Karpas-422 (cell line): ENCODE results near the gene SLC6A9. TPM values are rescaled to one million over a fixed set of nuclear protein-coding genes. Genes with fewer than 3 reads are reported as not detected.

Experiments used
- DNase-seq: peaks from one replicate; pipeline ENCODE4 v3.0.0-alpha.2; 2015
- H2AFZ ChIP-seq: fragments of 200-600 bp; sonication (generic); 2 replicates; pipeline ENCODE4 v1.6.1; 2014; ENCODE audit warnings: antibody characterized with exemption, low read length, mixed read lengths
- H3K27ac ChIP-seq: fragments of 200-600 bp; sonication (generic); 2 replicates; pipeline ENCODE4 v1.5.1; 2014; ENCODE audit warnings: mild to moderate bottlenecking, low read length, moderate library complexity
- H3K27me3 ChIP-seq: fragments of 200-600 bp; sonication (generic); 2 replicates; pipeline ENCODE4 v1.6.1; 2014; ENCODE audit warnings: low read length, mixed read lengths
- H3K36me3 ChIP-seq: fragments of 200-600 bp; sonication (generic); 2 replicates; pipeline ENCODE4 v1.6.1; 2014; ENCODE audit warnings: low read length, mixed read lengths; ENCODE audit not compliant: insufficient read depth
- H3K4me1 ChIP-seq: fragments of 200-600 bp; sonication (generic); 2 replicates; pipeline ENCODE4 v1.6.1; 2014; ENCODE audit warnings: mild to moderate bottlenecking, low read length, mixed read lengths
- H3K4me2 ChIP-seq: fragments of 200-600 bp; sonication (generic); 2 replicates; pipeline ENCODE4 v1.6.1; 2014; ENCODE audit warnings: low read length, low read depth, mild to moderate bottlenecking; ENCODE audit not compliant: poor library complexity, severe bottlenecking
- H3K4me3 ChIP-seq: fragments of 200-600 bp; sonication (generic); 2 replicates; pipeline ENCODE4 v1.5.1; 2014; ENCODE audit warnings: mild to moderate bottlenecking, antibody characterized with exemption, low read length, mixed read lengths
- H3K79me2 ChIP-seq: fragments of 200-600 bp; sonication (generic); 2 replicates; pipeline ENCODE4 v1.6.1; 2014; ENCODE audit warnings: mild to moderate bottlenecking, low read length, mixed read lengths
- H3K9ac ChIP-seq: fragments of 200-600 bp; sonication (generic); 2 replicates; pipeline ENCODE4 v1.6.0; 2014; ENCODE audit warnings: low read length
- H3K9me2 ChIP-seq: fragments of 200-600 bp; sonication (generic), shearing (Covaris generic); replicated peaks from 2 replicates; pipeline ENCODE4 v1.6.0; 2014; ENCODE audit warnings: mild to moderate bottlenecking, low read length, moderate library complexity; ENCODE audit not compliant: insufficient read depth
- H3K9me3 ChIP-seq: fragments of 300-700, 200-600 bp; sonication (generic); 2 replicates; pipeline ENCODE4 v1.6.1; 2014; ENCODE audit warnings: low read length, mixed read lengths
- H4K20me1 ChIP-seq: fragments of 200-600 bp; sonication (generic); 2 replicates; pipeline ENCODE4 v1.6.1; 2014; ENCODE audit warnings: mild to moderate bottlenecking, antibody characterized with exemption, low read length, low read depth; ENCODE audit not compliant: insufficient read depth
- total RNA-seq: library from RNA; depleted of rRNA; stranded (reverse); fragments of >200 nt; shearing (Covaris generic); gene quantifications from 2 replicates; pipeline ENCODE4 v1.2.3, GENCODE V29; 2014; ENCODE audit warnings: low replicate concordance

The SLC6A9 gene
- total RNA-seq, 1 experiment from 2014 or later, result 7.9 TPM

DNA sequence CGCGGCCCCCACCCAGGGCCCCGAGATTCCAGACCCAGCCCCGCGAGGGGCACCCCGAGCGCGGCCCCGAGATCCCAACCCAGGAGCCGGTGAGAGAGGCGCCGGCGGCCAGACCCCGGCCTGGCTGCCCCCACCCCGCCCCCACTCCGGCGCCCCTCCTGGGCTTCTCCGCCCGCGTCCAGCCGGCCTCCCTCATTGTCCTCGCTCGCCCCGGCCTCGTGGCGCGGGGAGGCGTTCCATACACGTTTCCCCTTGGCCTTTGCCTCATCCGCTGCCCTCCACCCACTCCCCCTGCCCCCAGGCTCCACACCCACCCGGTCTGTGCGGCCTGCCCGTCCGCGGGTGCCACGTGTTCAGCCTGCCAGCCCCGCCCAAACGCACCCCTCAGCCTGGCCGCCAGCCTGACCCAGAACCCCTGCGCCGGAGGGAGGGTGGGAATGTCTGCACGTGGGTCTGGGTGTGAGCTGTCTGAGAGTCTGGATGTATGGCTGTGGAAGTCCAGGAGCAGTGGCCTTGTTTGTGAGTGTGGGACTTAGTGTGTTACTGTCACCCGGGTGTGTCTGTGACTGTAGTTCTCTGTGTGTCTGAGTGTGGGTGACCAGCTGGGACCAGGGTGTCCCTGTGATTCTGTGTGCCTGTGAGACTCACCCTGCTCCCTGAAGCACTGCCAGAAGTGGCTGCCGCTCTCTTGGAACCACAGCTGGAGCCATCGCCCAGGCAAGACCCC lies 51.6 kb downstream of the SLC6A9 start:
- peak overlapping the region; percentile 83 for H3K9ac ChIP-seq
- H2AFZ ChIP-seq, result no peak overlapping the region
- H3K4me3 ChIP-seq, result peak overlapping the region; percentile 79
- H3K27ac ChIP-seq, result peak overlapping the region; percentile 51; the same call in 1 of the 2 replicates
- peaks cover 13% of the 10 kb centered on the region; the same call in 1 of the 2 replicates for H3K36me3 ChIP-seq
- no peaks in the 10 kb centered on the region for H3K9me3 ChIP-seq
- H3K4me1 ChIP-seq, result peaks cover 51% of the 10 kb centered on the region
- peak; percentile 89 for DNase-seq
- peaks cover 15% of the 10 kb centered on the region for H4K20me1 ChIP-seq
- H3K9me2 ChIP-seq, result no peaks in the 10 kb centered on the region
- H3K79me2 ChIP-seq, result peaks cover 80% of the 10 kb centered on the region
- no peaks in the 10 kb centered on the region for H3K27me3 ChIP-seq
- peak overlapping the region; percentile 94 for H3K4me2 ChIP-seq

DNA sequence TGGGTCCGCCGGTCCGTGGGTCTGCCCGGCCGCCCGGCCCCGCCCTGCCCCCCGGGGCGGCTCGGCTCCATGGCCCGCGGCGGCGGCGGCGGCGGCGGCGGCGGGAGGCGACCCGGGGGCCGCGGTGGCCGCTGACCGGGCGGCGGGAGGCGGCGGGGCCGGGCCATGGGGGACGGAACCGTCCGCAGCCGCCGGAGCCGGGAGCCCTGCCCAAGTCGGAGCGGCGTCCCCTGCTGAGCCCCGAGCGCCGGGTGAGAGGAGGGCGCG lies 52.1 kb downstream of the SLC6A9 start:
- Histone ChIP-seq H3K4me1 (peaks cover 53% of the 10 kb centered on the region), H3K36me3 (peaks cover 13% of the 10 kb centered on the region; the same call in 1 of the 2 replicates), H3K27ac (peak overlapping the region; percentile 51; the same call in 1 of the 2 replicates), H3K4me2 (peak overlapping the region; percentile 94), H3K4me3 (peak overlapping the region; percentile 79), H2AFZ (no peak overlapping the region), H3K9me2 (no peaks in the 10 kb centered on the region), H3K79me2 (peaks cover 80% of the 10 kb centered on the region), H3K9me3 (no peaks in the 10 kb centered on the region), H4K20me1 (peaks cover 15% of the 10 kb centered on the region), H3K27me3 (no peaks in the 10 kb centered on the region), H3K9ac (peak overlapping the region; percentile 83)
- no peak for DNase-seq

DNA sequence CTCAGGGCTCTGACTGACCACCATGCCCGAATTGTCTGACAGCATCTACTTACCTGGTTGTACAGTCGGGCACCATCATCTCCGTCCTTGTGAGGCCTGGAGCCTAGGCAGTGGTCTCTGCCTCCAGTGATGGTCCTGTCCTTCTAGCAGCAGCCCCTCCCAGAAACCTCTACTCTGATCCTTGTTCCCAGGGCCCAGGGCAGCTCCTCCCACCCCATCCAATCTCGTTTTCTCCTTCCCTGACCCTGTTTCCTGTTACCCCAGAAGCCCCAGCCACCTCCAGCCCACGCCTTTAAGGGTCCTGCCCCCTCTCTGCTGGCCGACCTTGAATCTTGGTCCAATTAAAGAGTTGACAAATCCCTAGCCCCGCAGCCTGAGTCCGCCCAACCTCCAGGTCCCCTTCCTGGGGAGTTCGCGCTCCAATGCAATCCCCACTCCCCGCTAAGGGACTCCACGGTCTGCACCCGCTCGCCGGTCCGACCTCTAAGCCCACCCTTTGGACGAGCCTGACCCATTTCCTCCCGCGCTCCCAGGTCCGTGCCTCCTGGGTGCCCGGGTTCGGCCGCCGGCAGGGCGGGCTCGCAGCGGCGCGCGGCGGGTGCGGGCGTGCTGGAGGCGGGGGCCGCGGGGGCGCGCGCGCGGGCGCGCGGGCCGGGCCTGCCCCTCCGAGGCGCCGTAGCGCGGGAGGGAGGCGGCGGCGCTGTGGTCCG lies 52.6 kb downstream of the SLC6A9 start, which contains the start of gene B4GALT2:
Gene B4GALT2, plus strand, starts transcription at position 660 of the 710 bp plus-strand sequence. CDS start 1,951 bp downstream, outside the sequence.
- peak within 1 kb of the TSS; percentile 100 for H3K9ac ChIP-seq
- peak within 1 kb of the TSS; percentile 87 for H3K4me3 ChIP-seq
- no peaks in the 10 kb centered on the region for H3K27me3 ChIP-seq
- H3K27ac ChIP-seq, result peak within 1 kb of the TSS; percentile 51; the same call in 1 of the 2 replicates
- H3K79me2 ChIP-seq, result peaks cover 80% of the 10 kb centered on the region
- H2AFZ ChIP-seq, result no peak within 1 kb of the TSS
- H3K36me3 ChIP-seq, result peaks cover 13% of the 10 kb centered on the region; the same call in 1 of the 2 replicates
- peak; percentile 83 for DNase-seq
- no peaks in the 10 kb centered on the region for H3K9me3 ChIP-seq
- H3K4me2 ChIP-seq, result peak within 1 kb of the TSS; percentile 94
- peaks cover 15% of the 10 kb centered on the region for H4K20me1 ChIP-seq
- no peaks in the 10 kb centered on the region for H3K9me2 ChIP-seq
- H3K4me1 ChIP-seq, result peaks cover 58% of the 10 kb centered on the region

DNA sequence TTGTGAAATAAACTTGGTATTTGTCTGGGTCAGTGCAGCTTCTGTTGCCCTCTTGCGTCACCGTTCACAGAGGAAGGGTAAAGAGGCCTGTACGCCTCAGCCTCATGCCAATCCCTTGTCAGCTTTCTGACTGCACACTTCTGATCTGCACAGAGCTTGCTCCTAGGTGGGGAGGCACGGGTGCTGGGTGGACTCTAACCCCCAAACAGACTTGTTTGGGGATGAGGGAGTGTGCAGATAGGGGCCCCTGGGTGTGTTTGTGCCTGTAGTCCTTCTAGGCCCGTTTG lies 53.1 kb downstream of the SLC6A9 start:
- peak overlapping the region; percentile 100 for H3K9ac ChIP-seq
- peaks cover 63% of the 10 kb centered on the region for H3K4me1 ChIP-seq
- peaks cover 77% of the 10 kb centered on the region for H3K79me2 ChIP-seq
- H3K27ac ChIP-seq, result peak overlapping the region; percentile 30; the same call in 1 of the 2 replicates
- no peaks in the 10 kb centered on the region for H3K27me3 ChIP-seq
- peaks cover 15% of the 10 kb centered on the region for H4K20me1 ChIP-seq
- H2AFZ ChIP-seq, result no peak overlapping the region
- H3K4me2 ChIP-seq, result peak overlapping the region; percentile 85
- no peak for DNase-seq
- peak overlapping the region; percentile 87 for H3K4me3 ChIP-seq
- peaks cover 15% of the 10 kb centered on the region; the same call in 1 of the 2 replicates for H3K36me3 ChIP-seq
- H3K9me2 ChIP-seq, result no peaks in the 10 kb centered on the region
- H3K9me3 ChIP-seq, result no peaks in the 10 kb centered on the region

DNA sequence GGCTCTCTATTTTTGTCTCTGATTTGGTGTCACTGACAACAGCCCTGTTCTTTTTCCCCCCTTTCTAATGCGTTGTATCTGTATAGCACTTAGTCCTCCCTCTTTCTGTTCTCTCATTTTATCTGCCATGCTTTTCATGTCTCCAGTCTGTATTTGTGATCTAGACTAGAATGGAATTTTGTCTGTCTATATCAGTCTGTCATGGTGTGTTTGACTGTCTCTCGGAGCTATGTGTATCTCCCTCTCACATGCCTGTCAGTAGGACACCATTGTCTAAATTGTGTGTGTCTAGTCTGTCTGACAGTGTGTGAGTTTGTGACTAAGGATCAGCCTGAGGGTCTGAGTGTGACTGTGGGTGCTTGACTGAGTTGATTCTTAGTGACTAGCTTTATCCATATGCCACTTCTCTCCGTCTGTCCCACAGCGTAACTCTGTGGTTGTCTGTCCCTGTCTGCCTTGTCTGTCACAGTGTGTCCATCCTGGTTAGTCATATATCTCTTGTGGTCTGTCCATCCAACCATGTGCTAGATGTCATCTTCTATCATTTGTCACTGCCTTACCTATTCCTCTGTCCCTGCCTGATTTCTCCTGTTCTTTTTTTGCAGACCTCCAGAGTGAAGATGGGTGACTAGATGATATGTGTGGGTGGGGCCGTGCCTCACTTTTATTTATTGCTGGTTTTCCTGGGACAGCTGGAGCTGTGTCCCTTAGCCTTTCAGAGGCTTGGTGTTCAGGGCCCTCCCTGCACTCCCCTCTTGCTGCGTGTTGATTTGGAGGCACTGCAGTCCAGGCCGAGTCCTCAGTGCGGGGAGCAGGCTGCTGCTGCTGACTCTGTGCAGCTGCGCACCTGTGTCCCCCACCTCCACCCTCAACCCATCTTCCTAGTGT lies 53.6 kb downstream of the SLC6A9 start:
- H3K36me3 ChIP-seq, result peaks cover 19% of the 10 kb centered on the region; the same call in 1 of the 2 replicates
- peak overlapping the region; percentile 85 for H3K4me2 ChIP-seq
- H3K4me3 ChIP-seq, result peak overlapping the region; percentile 92
- H3K79me2 ChIP-seq, result peaks cover 71% of the 10 kb centered on the region
- H3K9me3 ChIP-seq, result no peaks in the 10 kb centered on the region
- H3K27me3 ChIP-seq, result no peaks in the 10 kb centered on the region
- peak overlapping the region; percentile 100 for H3K9ac ChIP-seq
- no peaks in the 10 kb centered on the region for H3K9me2 ChIP-seq
- no peak overlapping the region for H3K27ac ChIP-seq
- peaks cover 15% of the 10 kb centered on the region for H4K20me1 ChIP-seq
- peaks cover 63% of the 10 kb centered on the region for H3K4me1 ChIP-seq
- no peak overlapping the region for H2AFZ ChIP-seq
- no peak for DNase-seq

DNA sequence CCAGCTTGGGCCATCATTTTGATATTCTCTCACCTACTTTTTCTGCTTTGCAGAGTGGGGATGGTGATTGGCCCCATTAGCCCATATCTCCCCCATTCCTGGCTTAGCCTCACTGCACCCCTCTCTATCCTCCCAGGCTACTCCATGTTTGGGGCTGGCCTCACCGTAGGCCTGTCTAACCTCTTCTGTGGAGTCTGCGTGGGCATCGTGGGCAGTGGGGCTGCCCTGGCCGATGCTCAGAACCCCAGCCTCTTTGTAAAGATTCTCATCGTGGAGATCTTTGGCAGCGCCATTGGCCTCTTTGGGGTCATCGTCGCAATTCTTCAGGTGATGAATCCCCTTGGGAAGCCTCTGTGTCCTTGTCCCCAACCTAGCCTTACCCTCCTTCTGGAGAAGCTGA lies 54.4 kb downstream of the SLC6A9 start:
- Histone ChIP-seq H3K27ac (0 out of 2 replicates have a peak overlapping the region, but pooled peaks have one; percentile 81), H4K20me1 (peaks cover 15% of the 10 kb centered on the region), H3K79me2 (peaks cover 65% of the 10 kb centered on the region), H3K9me2 (no peaks in the 10 kb centered on the region), H3K4me1 (peaks cover 63% of the 10 kb centered on the region), H3K36me3 (peaks cover 24% of the 10 kb centered on the region; the same call in 1 of the 2 replicates), H3K4me3 (peak overlapping the region; percentile 92), H3K9me3 (no peaks in the 10 kb centered on the region), H3K27me3 (no peaks in the 10 kb centered on the region), H3K4me2 (peak overlapping the region; percentile 85), H2AFZ (no peak overlapping the region), H3K9ac (peak overlapping the region; percentile 100)
- no peak for DNase-seq

DNA sequence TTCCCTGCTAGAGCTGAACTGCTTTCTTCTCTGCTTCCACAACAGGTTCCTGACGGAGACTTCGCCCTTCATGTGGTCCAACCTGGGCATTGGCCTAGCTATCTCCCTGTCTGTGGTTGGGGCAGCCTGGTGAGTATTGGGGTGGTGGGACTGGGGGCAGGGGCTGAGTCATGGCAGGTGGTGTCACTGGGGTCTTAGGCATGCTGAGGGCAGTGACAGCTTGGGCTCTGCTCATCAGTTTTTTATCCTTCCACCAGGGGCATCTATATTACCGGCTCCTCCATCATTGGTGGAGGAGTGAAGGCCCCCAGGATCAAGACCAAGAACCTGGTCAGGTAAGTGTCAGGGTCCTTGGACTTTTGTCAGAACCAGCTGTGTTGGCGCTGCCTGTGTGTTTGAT lies 55.2 kb downstream of the SLC6A9 start:
- Histone ChIP-seq H4K20me1 (peaks cover 15% of the 10 kb centered on the region), H3K9ac (peak overlapping the region; percentile 100), H3K4me3 (peak overlapping the region; percentile 92), H3K4me2 (peak overlapping the region; percentile 85), H3K9me3 (no peaks in the 10 kb centered on the region), H2AFZ (no peak overlapping the region), H3K27me3 (no peaks in the 10 kb centered on the region), H3K9me2 (no peaks in the 10 kb centered on the region), H3K79me2 (peaks cover 65% of the 10 kb centered on the region), H3K36me3 (peaks cover 28% of the 10 kb centered on the region; the same call in 1 of the 2 replicates), H3K27ac (peak overlapping the region; percentile 81), H3K4me1 (peaks cover 60% of the 10 kb centered on the region)
- no peak for DNase-seq
